HG03442 (cell line): ENCODE results near the gene CGB8.
"Not testable (repeated sequence)": the region's sequence is repeated elsewhere in the genome, so short reads cannot be mapped to it uniquely, and the experiment has no call there.

Source experiments
- ATAC-seq: cut with Tn5 transposase; IDR thresholded peaks from one replicate; pipeline ENCODE4 v1.9.1; 2021; ENCODE audit warnings: mild to moderate bottlenecking, moderate library complexity; ENCODE audit not compliant: unreplicated experiment

Gene CGB8

DNA sequence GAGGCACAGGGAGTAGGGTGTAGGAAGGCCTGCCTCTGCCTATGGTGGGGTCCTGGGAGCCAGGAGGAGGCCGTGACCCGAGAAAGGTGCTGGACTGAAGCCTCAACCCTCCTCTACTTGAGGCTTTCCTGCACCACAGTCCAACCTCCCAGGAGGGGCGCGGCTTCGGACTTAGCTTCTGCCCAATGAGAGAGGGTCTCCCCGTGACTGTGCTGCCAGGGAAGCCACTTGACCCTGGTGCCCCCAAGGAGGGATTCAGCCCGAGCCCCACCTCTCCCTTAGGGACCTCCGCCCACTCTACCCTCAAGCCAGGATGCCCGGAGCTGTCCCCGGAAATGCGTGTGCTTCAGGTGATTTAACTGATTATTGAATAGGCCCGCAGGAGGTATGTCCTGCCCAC lies at the start of gene CGB8:
Gene CGB8, minus strand, starts transcription at position 101 of the 400 bp plus-strand sequence. CDS start 372 bp downstream, outside the sequence.
- ATAC-seq = not testable (repeated sequence)

DNA sequence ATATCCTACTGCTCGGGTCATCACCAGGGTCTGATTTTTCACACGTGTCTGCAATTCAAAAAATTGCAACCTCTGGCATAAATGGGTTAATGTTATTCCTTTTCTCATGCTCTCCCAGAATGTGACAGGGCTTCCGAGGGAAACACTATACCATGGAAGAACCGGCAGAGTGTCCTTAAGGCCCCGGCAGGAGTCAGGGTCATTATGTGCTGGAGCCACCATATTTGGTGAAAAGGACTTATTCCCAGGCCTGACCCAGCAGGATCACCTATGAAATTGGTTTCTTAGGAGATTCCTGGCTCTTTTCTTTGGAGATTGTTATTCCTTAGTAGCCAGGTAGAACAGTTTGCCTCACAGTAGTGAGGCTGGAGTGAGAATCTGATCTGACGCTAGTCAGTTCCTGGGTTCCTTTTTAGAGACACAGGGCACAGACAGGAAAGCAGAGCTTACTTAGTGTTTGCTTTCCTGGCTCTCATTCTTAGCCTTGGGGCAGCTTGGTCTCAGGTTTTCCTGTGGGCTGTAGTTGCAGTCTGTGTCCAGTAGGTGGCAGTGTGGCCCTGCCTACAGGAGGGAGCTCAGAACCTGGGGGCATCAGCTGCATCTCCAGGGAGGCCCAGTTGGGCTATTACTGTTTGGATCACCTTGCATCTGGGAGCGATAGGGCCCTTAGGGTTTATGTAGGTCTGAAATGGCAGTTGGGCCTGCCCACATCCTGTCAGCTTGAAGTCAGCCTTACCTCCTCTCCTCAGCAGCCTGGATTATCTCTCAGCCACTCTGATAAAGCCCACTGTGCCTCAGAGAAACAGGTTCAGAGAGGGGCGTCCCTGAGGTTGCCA lies 48.8 kb upstream of the CGB8 start:
- no peak for ATAC-seq

DNA sequence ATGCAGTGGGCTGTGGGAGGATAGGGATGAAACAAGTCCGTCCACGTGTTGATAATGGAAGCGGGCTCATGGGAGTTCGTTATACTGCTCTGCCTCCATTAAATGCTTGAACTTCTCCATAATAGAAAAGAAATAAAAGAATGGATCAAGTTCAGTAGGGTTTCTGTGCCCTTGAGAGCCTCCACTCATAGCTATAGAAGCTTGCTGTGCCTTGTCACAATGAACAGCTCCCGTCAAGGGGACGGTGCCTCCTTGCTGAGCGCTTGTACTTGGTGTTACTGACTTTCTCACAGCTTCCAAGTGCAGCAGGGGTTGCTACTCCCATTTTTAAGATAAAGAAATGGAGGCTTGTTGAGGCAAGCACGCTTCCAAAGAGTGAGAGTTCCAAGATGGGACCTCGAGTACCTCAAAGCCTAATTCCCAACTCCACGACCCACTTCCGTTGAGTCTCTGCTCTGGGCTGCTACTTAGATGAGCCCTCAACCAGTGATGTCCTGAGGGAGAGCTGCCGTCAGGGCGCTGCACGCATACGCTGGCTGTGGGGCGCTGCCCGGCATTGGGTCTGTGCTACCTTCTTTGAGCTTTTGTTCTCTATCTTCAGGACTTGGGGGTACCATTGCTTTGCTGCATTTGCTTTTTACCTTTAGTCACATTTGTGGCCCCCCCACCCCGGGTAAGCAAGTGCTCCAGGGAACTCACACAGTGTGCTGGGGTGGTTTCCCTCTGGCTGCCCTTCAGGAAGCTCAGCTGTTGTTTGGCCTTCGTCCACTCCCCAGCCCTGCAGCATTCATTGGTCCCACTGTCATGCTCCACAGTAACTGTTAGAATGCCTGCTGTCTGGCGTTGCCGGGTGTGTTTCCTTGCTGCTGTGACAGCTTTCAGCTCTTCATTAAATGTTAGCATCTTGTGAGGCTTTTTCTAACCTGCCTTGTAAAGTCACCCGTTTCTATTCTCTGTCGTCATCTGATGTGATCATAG lies 45.9 kb upstream of the CGB8 start:
- no peak for ATAC-seq

DNA sequence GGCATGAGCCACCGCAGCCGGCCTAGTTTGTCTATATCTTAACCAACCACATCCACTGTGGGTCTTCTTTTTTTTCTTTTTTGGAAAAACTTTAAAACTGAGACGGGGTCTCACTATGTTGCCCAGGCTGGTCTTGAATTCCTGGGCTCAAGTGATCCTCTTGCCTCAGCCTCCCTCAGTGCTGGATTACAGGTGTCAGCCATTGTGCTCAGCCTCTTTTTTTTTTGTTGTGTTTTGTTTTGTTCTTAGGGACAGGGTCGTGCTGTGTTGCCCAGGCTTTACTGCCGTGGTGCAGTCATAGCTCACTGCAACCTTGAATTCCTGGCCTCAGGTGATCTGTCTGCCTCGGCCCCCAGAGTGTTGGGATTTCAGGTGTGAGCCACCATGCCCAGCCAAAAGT lies 43.8 kb upstream of the CGB8 start:
- ATAC-seq = no peak

DNA sequence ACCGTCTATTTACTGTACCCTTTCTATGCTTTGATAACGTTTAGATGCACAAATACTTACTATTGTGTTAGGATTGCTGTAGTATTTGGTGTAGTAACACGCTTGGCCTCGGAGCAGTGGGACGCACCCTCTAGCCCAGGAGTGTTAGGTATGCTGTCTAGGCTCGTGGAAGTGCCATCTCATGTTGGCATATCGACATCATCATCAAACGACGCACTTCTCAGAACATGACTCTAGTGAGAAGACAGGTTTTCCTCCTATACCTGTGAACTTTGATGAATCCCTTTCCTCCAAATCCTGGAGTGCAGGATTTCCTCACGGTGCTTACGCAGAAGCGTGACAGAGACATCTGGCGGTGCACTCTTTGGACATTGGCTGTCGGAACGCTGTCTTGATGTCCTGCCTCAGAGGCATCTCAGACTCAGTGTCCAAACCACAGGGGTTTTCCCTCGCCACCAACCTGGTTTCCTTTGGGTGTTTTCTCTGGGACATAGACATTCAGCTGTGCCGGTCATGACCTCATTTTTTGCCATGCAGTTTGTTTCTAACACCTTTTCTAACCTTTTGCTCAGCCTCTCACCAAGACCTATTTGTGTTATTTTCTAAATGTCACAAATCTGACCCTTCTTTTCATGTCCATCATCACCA lies 42.6 kb upstream of the CGB8 start:
- no peak for ATAC-seq

DNA sequence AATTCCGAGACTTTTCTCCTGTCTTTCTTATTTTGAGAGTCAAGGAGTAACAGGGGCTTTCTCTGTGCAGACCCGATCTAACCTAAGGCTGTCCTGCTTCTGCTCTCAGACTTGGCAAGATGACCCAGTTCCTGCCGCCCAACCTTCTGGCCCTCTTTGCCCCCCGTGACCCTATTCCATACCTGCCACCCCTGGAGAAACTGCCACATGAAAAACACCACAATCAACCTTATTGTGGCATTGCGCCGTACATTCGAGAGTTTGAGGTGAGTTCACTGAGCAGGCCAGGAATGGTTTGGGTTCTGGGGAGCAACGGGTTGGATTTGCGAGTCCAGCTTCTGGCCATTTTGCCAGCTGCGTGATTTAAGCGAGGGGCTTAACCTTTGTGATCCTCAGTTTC lies 37.4 kb upstream of the CGB8 start:
- ATAC-seq = no peak

DNA sequence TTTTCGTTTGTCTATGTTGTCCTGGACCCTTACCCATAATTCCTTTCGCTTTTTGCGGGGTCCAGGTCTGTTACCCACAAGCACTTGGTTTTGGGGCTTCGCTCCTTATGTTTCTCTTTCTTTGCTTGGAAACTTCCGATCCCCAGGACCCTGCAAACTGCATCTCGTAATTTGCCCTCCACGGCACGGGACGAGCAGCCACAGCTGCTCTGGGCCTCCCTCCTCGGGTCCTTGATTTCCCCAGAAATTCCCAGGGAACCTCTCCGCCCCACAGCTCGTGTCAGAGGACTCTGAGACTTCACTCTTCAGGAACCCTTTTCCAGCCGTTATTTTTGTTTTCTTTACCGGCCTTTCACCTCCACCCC lies 36.9 kb upstream of the CGB8 start:
- ATAC-seq = no peak

DNA sequence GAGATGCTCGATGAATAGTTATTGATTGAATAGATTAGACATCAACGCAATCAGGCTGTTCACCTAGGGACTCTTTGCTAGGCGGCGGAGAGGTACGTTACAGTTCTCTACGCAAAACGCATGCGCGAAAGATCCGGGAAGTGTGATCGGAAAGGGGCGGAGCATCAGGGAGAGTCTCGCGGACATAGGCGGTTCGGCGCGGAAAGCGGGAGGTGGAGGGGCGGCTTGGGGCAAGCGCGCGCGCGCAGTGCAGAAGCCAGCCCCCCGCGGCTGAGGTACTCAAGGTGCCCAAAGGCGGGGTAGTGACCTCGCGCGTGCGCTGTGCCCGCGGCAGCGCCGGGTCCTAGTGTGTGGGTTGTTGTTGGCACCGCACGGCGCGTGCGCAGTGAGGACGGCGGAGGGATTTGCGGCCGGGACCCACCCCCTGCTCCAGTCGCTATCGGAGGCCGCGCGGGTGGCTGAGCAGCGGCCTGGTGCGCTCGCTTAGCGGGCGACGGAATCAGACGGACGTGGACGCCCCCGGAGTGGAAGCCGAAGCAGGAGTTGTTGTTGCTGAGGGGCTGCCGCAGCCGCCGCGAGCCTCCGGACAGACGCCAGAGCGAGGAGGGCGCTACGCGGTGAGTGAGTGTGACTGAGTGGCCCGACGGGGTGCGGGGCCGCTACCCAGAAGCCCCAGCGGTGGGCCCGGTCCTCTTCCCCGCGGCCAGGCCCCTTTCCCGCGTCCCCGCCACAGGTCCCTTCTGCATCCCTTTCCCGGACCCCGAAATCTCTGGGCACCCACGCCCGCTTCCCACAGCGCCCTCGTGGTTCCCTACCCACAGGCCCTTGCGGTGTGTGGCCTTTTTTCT lies 36.3 kb upstream of the CGB8 start, which contains the start of gene SNRNP70:
Gene SNRNP70, plus strand, starts transcription at position 432 of the 848 bp plus-strand sequence. CDS start 964 bp downstream, outside the sequence.
- peak; percentile 84 for ATAC-seq

DNA sequence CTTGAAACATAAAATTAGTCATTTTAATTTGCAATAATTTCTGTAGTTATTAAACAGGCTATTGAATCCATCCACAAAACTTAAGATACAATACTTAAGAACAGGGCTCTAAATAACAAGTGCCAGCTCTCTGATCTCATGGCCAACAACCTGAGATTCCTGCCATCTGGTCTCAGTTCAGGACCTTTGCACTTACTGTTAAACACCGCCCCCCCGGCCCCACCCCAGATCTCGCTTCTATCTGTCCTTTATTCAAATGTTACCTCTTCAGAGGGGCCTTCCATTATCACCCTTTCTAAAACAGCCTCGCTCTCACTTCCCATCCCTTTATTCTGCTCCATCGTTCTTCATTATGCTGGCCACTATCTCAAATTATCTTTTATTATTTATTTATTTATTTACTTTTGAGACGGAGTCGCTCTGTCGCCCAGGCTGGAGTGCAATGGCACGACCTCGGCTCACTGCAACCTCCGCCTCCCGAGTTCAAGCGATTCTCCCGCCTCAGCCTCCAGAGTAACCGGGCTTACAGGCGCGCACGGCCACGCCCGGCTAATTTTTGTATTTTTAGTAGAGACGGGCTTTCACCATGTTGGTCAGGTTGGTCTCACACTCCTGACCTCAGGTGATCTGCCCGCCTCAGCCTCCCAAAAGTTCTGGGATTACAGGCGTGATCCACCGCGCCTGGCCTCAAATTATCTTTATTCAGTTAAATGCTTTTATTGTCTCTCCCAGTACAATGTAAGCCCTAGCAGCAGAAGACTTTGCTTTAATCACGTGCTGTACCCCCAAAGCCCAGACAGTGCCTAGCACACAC lies 35.5 kb upstream of the CGB8 start:
- no peak for ATAC-seq

DNA sequence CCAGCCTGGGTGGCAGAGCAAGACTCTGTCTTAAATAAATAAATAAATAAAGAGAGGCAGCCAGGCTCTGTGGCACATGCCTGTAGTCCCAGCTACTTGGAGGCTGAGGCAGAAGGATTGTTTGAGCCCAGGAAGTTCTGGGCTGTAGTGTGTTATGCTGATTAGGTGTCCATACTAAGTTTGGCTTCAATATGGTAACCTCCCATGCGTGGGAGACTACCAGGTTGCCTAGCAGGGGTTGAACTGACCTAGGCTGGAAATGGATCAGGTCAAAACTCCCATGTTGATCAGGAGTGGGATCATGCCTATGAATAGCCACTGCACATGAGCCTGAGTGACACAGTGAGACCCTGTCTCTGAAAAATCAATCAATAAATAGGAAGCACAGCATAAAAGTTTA lies 32.4 kb upstream of the CGB8 start:
- ATAC-seq = no peak

DNA sequence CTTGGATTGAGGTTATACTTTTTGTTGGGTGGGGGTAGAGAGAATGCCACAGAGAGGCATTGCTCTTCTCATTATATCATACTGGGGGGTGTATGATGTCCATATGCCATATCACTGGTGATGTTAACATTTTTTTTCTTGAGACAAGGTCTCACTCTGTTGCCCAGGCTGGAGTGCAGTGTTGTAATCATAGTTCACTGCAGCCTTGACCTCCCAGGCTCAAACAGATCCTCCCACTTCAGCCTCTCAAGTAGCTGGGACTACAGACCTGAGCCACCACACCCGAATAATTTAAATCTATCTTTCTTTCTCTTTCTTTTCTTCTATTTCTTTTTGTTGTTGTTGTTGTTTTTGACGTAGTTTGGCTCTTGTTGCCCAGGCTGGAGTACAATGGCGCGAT lies 31.5 kb upstream of the CGB8 start:
- ATAC-seq = no peak

DNA sequence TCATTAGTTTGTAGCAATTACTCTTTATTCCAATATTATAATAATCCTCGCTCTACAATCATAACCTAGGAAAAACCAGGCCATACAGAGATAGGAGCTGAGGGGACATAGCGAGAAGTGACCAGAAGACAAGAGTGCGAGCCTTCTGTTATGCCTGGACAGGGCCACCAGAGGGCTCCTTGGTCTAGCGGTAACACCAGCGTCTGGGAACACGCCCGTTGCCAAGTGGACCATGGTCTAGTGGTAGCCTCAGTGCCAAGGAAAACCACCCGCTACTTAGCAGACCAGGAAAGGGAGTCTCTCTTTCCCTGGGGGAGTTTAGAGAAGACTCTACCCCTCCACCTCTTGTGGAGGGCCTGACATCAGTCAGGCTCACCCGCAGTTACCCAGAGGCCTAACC lies 26.0 kb upstream of the CGB8 start:
- ATAC-seq = not testable (repeated sequence)

DNA sequence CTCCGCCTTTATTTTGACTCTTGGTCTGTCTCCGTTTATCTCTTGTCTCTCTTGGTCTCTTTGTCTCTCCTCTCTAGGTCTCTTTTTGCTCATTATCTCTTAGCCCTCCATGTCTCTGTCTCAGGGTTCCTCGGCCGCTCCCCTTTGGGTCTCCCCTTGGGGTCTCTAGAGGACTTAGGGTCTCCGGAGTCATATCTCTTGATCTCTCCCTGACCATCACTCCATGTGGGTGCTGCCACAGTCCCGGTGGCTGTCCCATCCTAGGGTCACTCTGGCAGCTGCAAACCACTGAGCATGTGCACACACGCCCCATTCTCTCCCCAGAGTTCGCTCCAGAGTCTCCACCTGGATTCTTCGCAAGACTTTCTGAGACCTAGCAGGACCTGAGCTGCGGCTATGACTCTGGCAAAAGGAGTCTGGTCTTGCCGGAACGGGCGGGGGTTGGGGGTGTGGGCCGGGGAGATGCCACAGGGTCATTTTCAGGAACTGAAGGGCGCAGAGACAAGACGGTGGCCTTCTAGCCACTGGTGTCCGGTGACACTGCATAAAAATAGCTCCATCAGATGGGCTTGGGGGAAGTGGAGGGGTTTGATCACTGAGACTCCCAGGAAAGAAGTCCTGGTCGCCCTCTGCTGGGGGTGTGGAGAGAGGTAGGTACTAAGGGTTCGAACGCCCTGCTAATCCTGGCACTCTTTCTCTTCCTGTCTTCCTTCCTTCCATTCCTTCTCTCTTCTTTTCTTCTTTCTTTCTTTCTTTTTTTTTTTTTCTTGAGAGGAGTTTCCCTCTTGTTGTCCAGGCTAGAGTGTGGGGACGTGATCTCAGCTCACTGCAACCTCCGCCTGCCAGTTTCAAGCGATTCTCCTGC lies 24.8 kb upstream of the CGB8 start:
- no peak for ATAC-seq

DNA sequence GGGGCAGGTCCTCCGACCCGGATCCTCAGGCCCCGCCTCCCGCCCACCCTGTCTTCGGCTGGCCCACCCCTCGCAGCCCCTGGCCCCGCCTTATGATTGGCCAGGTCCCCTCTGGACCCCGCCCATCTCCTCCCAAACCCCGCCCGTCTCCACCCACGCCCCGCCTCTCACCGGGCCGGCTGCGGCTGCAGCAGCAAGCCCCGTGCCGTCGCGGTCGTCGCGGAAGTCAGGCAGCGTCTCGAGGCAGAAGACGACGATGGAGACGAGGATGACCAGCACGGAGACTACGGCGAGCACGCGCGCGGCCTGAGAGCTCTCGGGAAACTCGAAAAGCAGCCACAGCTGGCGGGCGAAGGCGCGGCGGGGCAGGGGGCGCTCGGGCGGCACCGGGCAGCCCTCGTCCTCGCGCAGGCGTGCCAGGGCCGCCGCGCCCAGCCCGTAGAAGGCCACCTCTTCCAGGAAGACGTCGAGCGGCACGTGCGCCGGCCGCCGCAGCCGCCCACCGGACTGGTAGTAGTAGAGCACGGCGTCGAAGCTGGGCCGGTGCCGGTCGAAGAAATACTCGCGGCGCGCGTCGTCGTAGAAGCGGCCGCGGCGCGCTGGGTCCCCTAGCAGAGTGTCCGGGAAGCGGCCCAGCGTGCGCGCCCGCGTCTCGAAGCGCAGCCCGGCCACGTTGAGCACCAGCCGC lies 23.1 kb upstream of the CGB8 start:
- no peak for ATAC-seq

DNA sequence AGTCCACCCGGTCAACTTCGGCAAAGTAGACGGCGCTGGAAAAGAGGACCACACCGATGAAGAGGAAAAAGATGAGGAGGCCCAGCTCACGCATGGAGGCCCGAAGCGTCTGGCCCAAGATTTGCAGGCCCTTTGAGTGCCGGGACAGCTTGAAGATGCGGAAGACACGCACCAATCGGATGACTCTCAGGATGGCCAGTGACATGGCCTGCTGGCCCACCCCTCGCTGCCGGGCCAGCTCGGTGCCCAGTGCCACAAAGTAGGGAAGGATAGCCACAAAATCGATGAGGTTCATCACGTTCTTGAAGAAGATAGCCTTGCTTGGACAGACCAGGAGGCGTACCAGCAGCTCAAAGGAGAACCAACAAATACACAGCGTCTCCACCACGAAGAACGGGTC lies 21.5 kb upstream of the CGB8 start:
- no peak for ATAC-seq

DNA sequence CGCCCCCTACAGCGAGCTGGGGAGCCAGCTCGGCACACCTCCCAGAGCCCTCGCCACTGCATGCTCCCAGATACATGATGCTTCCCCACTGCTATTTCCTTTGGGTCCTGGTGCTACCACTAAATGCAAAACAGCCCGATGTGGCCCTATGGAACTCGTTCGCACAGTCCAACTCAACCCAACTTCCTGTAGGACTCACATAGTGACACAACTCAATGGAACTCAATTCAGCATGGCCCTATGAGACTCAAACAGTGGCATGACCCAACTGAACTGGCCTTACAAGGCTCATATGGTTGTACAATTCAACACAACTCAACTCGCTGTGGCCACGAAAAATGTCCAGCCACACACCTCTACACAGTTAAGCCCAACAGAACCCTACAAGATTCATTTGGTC lies 20.1 kb upstream of the CGB8 start:
- ATAC-seq = no peak

DNA sequence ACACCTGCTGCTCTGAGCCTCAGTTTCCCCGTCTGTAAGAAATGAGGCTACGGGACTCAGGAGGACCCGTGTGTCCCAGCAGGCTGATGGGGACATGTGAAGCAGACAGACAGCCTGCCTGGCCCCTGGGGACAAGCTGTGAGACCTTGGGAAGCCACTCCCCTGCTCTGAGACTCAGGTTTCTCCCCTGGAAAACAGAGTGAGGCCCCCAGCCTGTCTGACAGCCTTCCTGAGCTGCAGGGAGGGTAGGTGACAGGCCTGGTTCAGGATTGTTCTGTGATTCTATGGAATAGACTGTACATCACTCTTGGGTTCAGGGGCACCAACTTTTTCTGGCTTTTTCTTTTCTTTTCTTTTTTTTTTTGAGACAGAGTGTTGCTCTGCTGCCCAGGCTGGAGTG lies 18.6 kb upstream of the CGB8 start:
- ATAC-seq = no peak

DNA sequence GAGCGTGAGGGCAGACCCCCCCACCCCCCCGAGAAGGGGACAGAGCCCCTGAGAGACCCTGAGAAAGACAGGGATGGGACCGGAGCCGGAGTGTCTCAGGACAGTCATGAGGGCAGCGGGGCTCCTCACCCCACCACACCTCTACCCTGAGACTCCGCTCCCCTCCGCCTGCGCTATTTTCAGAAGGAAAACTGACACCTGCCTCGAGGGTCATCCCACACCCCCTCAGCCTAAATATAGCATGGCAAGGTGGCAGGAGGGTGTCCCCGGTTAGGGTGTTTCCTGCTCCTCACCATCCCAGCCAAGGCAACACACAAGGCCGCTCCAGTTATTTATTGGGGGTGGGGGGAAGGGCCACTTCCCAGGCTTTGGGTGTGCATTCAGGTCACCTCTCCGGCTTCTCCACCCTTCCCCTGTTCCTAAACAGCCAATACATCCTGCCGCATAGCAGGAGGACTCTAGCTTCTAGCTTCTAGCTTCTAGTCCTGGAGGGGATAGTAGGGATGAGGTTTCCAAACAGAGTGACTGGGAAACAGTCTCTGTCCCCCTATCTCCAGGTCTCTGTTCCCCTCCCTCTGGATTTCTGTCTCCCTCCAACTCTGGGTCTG lies 17.1 kb upstream of the CGB8 start:
- no peak for ATAC-seq
